ENCODE data around the gene KANK3. TPM values are rescaled to one million over a fixed set of nuclear protein-coding genes. Genes with fewer than 3 reads are reported as not detected.
"Not testable (repeated sequence)": the region's sequence is repeated elsewhere in the genome, so short reads cannot be mapped to it uniquely, and the experiment has no call there.

KANK3 gene
- total RNA-seq, 4 donors from 2014 or later: 4.1 to 36.6 (median 24.8) TPM

GRCh38 chr19:8316351-8317125 is 26.5 kb downstream of the KANK3 start:
- intact Hi-C loops (cut with DNase I; ENCODE audit: low total_unique reads): no loop called here
- no peak for DNase-seq
- Histone ChIP-seq H3K4me1 (peaks cover 0 to 4% of the 10 kb centered on the region in 2 donors), H3K36me3 (no peaks in the 10 kb centered on the region), H3K4me3 (no peak overlapping the region), H3K27ac (no peak overlapping the region), H3K9me3 (no peaks in the 10 kb centered on the region), H3K27me3 (no peaks in the 10 kb centered on the region)
- TF ChIP-seq CTCF (IDR thresholded peaks at IDR 0.05): no peak
- TF ChIP-seq POLR2A (IDR thresholded peaks at IDR 0.05): no peak

- H3K36me3 ChIP-seq; H3K27ac ChIP-seq; H3K4me3 ChIP-seq; intact Hi-C loops (cut with DNase I; ENCODE audit: low total_unique reads); H3K27me3 ChIP-seq; H3K9me3 ChIP-seq; DNase-seq; H3K4me1 ChIP-seq: not testable (repeated sequence)
These were observed 28.0 kb downstream of the KANK3 start for GRCh38 chr19:8314981-8315640.

GRCh38 chr19:8311461-8312260 is 31.4 kb downstream of the KANK3 start:
- Histone ChIP-seq H3K9me3 (no peaks in the 10 kb centered on the region), H3K27ac (peak overlapping the region; percentile 28 to 41), H3K4me1 (peaks cover 3 to 7% of the 10 kb centered on the region in 2 donors), H3K36me3 (no peaks in the 10 kb centered on the region), H3K4me3 (no peak overlapping the region), H3K27me3 (no peaks in the 10 kb centered on the region)
- DNase-seq: peak in 1 of 2 donors; percentile 50
- intact Hi-C loops (cut with DNase I; ENCODE audit: low total_unique reads): no loop called here
- TF ChIP-seq CTCF (IDR thresholded peaks at IDR 0.05) (no peak), POLR2A (IDR thresholded peaks at IDR 0.05) (no peak)

GRCh38 chr19:8310342-8311055 is 32.6 kb downstream of the KANK3 start:
- Histone ChIP-seq H3K27ac (peak overlapping the region in 1 of 2 donors; percentile 41), H3K4me3 (no peak overlapping the region), H3K27me3 (no peaks in the 10 kb centered on the region), H3K36me3 (no peaks in the 10 kb centered on the region), H3K4me1 (peaks cover 3 to 7% of the 10 kb centered on the region in 2 donors), H3K9me3 (no peaks in the 10 kb centered on the region)
- TF ChIP-seq CTCF (IDR thresholded peaks at IDR 0.05) (no peak), POLR2A (IDR thresholded peaks at IDR 0.05) (no peak)
- intact Hi-C loops (cut with DNase I; ENCODE audit: low total_unique reads): no loop called here
- DNase-seq: peak in 1 of 2 donors; percentile 4

- Histone ChIP-seq H3K36me3 (no peaks in the 10 kb centered on the region), H3K27ac (peak overlapping the region; percentile 58 to 80), H3K9me3 (no peaks in the 10 kb centered on the region), H3K4me3 (peak overlapping the region; percentile 50 to 59), H3K4me1 (peaks cover 3 to 7% of the 10 kb centered on the region in 2 donors), H3K27me3 (no peaks in the 10 kb centered on the region)
- intact Hi-C loops (cut with DNase I; ENCODE audit: low total_unique reads): no loop called here
- DNase-seq: peak in 1 of 2 donors; percentile 14
- TF ChIP-seq CTCF (IDR thresholded peaks at IDR 0.05): no peak
- no peak for TF ChIP-seq POLR2A (IDR thresholded peaks at IDR 0.05)
These were observed 34.2 kb downstream of the KANK3 start for GRCh38 chr19:8308891-8309291.

Measured in uterus (tissue), 4 donors.